HepG2 (cell line): ENCODE results near the gene WDR91. TPM values are rescaled to one million over a fixed set of nuclear protein-coding genes. Genes with fewer than 3 reads are reported as not detected.

Experiments used
- ATAC-seq: fragments of 200-7000 bp; cut with Tn5 transposase; 3 replicates; pipeline ENCODE4 v1.9.1; 2020; ENCODE audit warnings: mild to moderate bottlenecking, moderate library complexity
- BruUV-seq: library from RNA; stranded (reverse); fragments of 400-500 nt; replicated peaks from 2 replicates; lab custom pipeline; 2021; lab: Mats Ljungman, UMichigan
- CTCF ChIA-PET: fragments of 300-600 bp; formaldehyde crosslinking; extraction: SDS; loops from one replicate; lab custom pipeline; 2021; ENCODE audit warnings: low total read pairs, inconsistent platforms, low intra/inter-chr PET ratio; lab: Yijun Ruan, JAX
- POLR2A ChIA-PET: fragments of 350-600 bp; sonication (Branson Sonifier 250); formaldehyde crosslinking; loops from one replicate; lab custom pipeline; 2020; ENCODE audit warnings: antibody characterized with exemption, inconsistent platforms; lab: Yijun Ruan, JAX
- DNase-seq: peaks from one replicate; pipeline ENCODE4 v3.0.0-alpha.2; 2015; ENCODE audit warnings: low spot score
- FAIRE-seq: peaks from 3 replicates; lab custom pipeline; 2011; peaks lifted over from hg19 to GRCh38; lab: Jason Lieb, UNC
- H2AFZ ChIP-seq: one replicate; pipeline ENCODE4 v1.6.1; 2011; ENCODE audit warnings: low read length, inconsistent platforms
- H3K27ac ChIP-seq: fragments of 300-600 bp; 3 replicates; pipeline ENCODE4 v1.8.0; 2011; ENCODE audit warnings: mixed run types, mild to moderate bottlenecking, mixed read lengths, low read length, inconsistent platforms; ENCODE audit not compliant: insufficient read depth; ENCODE audit errors: extremely low read length
- H3K27me3 ChIP-seq, 2 experiments: fragments of 200-600 bp in 1 of 2; 2 replicates in 1 of 2; 3 replicates in 1 of 2; pipeline versions ENCODE4 v1.6.0 to v1.8.0; 2011; ENCODE audit warnings: low read length in 2 of 2, mild to moderate bottlenecking in 2 of 2, moderate library complexity in 2 of 2, inconsistent platforms in 1 of 2; ENCODE audit not compliant: insufficient read depth in 2 of 2, control insufficient read depth in 1 of 2
- H3K36me3 ChIP-seq, 2 experiments: fragments of 200-600 bp in 1 of 2; replicated peaks in 1 of 2; 2 replicates in 1 of 2; 3 replicates in 1 of 2; pipeline versions ENCODE4 v1.5.1 to v1.8.0; 2011; ENCODE audit warnings: low read length in 2 of 2, inconsistent platforms in 1 of 2; ENCODE audit not compliant: insufficient read depth in 2 of 2, control insufficient read depth in 1 of 2
- H3K4me1 ChIP-seq: 2 replicates; pipeline ENCODE4 v1.5.1; 2012; ENCODE audit warnings: low read length, inconsistent platforms; ENCODE audit not compliant: insufficient read depth
- H3K4me2 ChIP-seq: 2 replicates; pipeline ENCODE4 v1.6.0; 2011; ENCODE audit warnings: low read depth, low read length, inconsistent platforms
- H3K4me3 ChIP-seq, 3 experiments: fragments of 200-600 bp in 1 of 3; sonication (generic), shearing (Covaris generic) in 1 of 3; replicated peaks in 1 of 3; 2 replicates each; pipeline ENCODE4 v1.5.1; 2011 to 2016; ENCODE audit warnings: low read length in 3 of 3, inconsistent platforms in 2 of 3, low read depth in 2 of 3, mild to moderate bottlenecking in 2 of 3, control low read depth in 1 of 3, mixed read lengths in 1 of 3; ENCODE audit not compliant: insufficient read depth in 1 of 3
- H3K79me2 ChIP-seq: one replicate; pipeline ENCODE4 v1.6.1; 2011; ENCODE audit warnings: low read length, inconsistent platforms; ENCODE audit not compliant: insufficient read depth
- H3K9ac ChIP-seq: 2 replicates; pipeline ENCODE4 v1.6.0; 2011; ENCODE audit warnings: mild to moderate bottlenecking, low read depth, low read length, inconsistent platforms; ENCODE audit not compliant: insufficient read depth
- H3K9me3 ChIP-seq: 2 replicates; pipeline ENCODE4 v1.5.1; 2012; ENCODE audit warnings: mild to moderate bottlenecking, low read length
- H4K20me1 ChIP-seq: 2 replicates; pipeline ENCODE4 v1.6.0; 2011; ENCODE audit warnings: inconsistent platforms, mild to moderate bottlenecking, low read length, moderate library complexity; ENCODE audit not compliant: insufficient read depth
- ELK4 ChIP-seq: sonication (generic); formaldehyde crosslinking; IDR thresholded peaks from 2 replicates; pipeline ENCODE4 v1.9.0; 2021; ENCODE audit warnings: missing genetic modification reagents, borderline replicate concordance
- MAFK ChIP-seq, 2 experiments: IDR thresholded peaks in 1 of 2; conservative IDR thresholded peaks in 1 of 2; 2 replicates each; pipeline ENCODE4 v1.6.1; 2011; ENCODE audit warnings: improper control_type of control experiment in 2 of 2, low read length in 2 of 2
- ZMAT5 ChIP-seq: sonication (generic); formaldehyde crosslinking; IDR thresholded peaks from 2 replicates; pipeline ENCODE4 v1.5.0; 2020; ENCODE audit warnings: mild to moderate bottlenecking, low read depth, missing genetic modification reagents, borderline replicate concordance
- ZNF142 ChIP-seq: sonication (generic); formaldehyde crosslinking; IDR thresholded peaks from 2 replicates; pipeline ENCODE4 v1.4.0; 2020; ENCODE audit warnings: missing genetic modification reagents
- in situ Hi-C: cut with HindIII; loops from 2 replicates; pipeline ENCODE4 v1.10.0; 2017; ENCODE audit warnings: low pct_unique_long_range_greater_than_20kb; ENCODE audit not compliant: extremely low pct_ligation_motif_present
- intact Hi-C: fragments of 100-400 bp; cut with micrococcal nuclease; formaldehyde crosslinking; loops from one replicate; pipeline ENCODE4 v1.10.0; 2022; ENCODE audit not compliant: unreplicated experiment
- polyA plus RNA-seq, 8 experiments: library from polyadenylated mRNA; depleted of rRNA in 3 of 8; stranded (reverse) in 7 of 8; unstranded in 1 of 8; fragments of >200 nt; fragmentation: Illumina TruSeq in 4 of 8; extraction: Trizol in 4 of 8; gene quantifications; 2 replicates each; pipeline versions ENCODE4 v1.2.1 to v1.2.3, GENCODE V29; 2011 to 2016; ENCODE audit warnings: low read depth in 4 of 8, missing spikeins in 1 of 8, mixed read lengths in 1 of 8; ENCODE audit not compliant: insufficient read depth in 1 of 8
- total RNA-seq, 5 experiments: library from RNA; depleted of rRNA; stranded (reverse); fragments of >200 nt; fragmentation: Illumina TruSeq; extraction: Trizol; gene quantifications; 2 replicates each; pipeline ENCODE4 v1.2.3, GENCODE V29; 2016; ENCODE audit warnings: low read depth in 1 of 5

Gene WDR91
- total and polyA plus RNA-seq, 2 of the 13 experiments (the other 11 are each of a cell fraction or from before 2014, with no cell fraction given) = 11.6 to 12.1 TPM

- Histone ChIP-seq H3K9ac (no peak overlapping the region), H3K4me3 (no peak overlapping the region), H2AFZ (no peak overlapping the region), H3K27me3 (no peaks in the 10 kb centered on the region), H3K36me3 (peaks cover 8 to 60% of the 10 kb centered on the region in 2 experiments), H3K79me2 (no peaks in the 10 kb centered on the region), H3K9me3 (no peaks in the 10 kb centered on the region), H3K27ac (no peak overlapping the region), H3K4me2 (no peak overlapping the region), H3K4me1 (peaks cover 12% of the 10 kb centered on the region), H4K20me1 (no peaks in the 10 kb centered on the region)
- intact Hi-C loops = no loop called here
- ChIA-PET POLR2A (no interaction called here), CTCF (no interaction called here)
- ATAC-seq (no peak), DNase-seq (no peak), FAIRE-seq (no peak)
- in situ Hi-C loops = no loop called here
- TF ChIP-seq ZNF142 (CRISPR knock-in tag) = no peak
- TF ChIP-seq MAFK (conservative IDR thresholded peaks at IDR 0.05 in 1 of 2, IDR thresholded peaks at IDR 0.05 in 1 of 2; ENCODE audit: low read length in 2 of 2) = peak; percentile 42 to 47
- no peak for TF ChIP-seq ELK4 (CRISPR knock-in tag)
- no peak for TF ChIP-seq ZMAT5 (CRISPR knock-in tag)
- BruUV-seq = no TSS peak
These were observed 20.6 kb downstream of the WDR91 start for GRCh38 chr7:135190703-135191102.
